Effector memory CD8-positive, alpha-beta T cell (primary cell): ENCODE results near the gene CS.

Source experiments
- ATAC-seq: fragments of 150-1000 bp; cut with Tn5 transposase; replicated peaks from 2 replicates; pipeline ENCODE4 v1.10.0; 2021; ENCODE audit warnings: mild to moderate bottlenecking, moderate library complexity
- DNase-seq, 3 experiments: peaks; one replicate each; pipeline ENCODE4 v3.0.0; 2021
- H3K27ac Mint-ChIP-seq, 2 donors: one replicate each; pipeline ENCODE4 v1.8.0; 2022; ENCODE audit warnings: mild to moderate bottlenecking in 2 of 2, mixed read lengths in 2 of 2, moderate library complexity in 2 of 2
- H3K27me3 Mint-ChIP-seq, 2 donors: one replicate each; pipeline ENCODE4 v1.8.0; 2022; ENCODE audit warnings: mixed read lengths in 2 of 2
- H3K36me3 Mint-ChIP-seq: one replicate; pipeline ENCODE4 v1.8.0; 2022; ENCODE audit warnings: mild to moderate bottlenecking, moderate library complexity, mixed read lengths; ENCODE audit not compliant: insufficient read depth
- H3K4me1 Mint-ChIP-seq, 2 donors: one replicate each; pipeline ENCODE4 v1.8.0; 2022; ENCODE audit warnings: low read depth in 2 of 2, mixed read lengths in 2 of 2
- H3K4me3 Mint-ChIP-seq, 2 donors: one replicate each; pipeline ENCODE4 v1.8.0; 2022; ENCODE audit warnings: mild to moderate bottlenecking in 2 of 2, mixed read lengths in 2 of 2, moderate library complexity in 2 of 2
- H3K9me3 Mint-ChIP-seq, 2 donors: one replicate each; pipeline ENCODE4 v1.8.0; 2022; ENCODE audit warnings: mixed read lengths in 2 of 2

The CS gene

DNA sequence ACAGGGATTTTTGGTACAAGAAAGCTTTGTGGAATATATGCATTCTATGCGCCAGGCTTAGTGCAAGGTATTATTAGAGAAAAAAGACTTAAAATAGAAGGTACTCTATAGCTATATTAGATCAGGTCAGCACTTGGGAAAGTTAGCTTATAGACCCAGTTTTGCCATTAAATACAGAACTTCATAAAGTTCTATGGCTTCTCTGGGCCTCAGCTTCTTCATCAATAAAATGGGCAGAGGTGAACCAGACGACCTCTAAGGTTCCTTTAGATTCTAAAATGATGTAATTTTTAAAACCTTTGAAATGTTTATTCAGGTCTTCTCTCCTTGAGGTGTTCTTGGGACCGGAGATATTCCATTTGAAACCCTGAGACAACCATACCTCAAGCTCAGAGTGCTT is 8.6 kb upstream of the CS start:
- no peaks in the 10 kb centered on the region for H3K9me3 Mint-ChIP-seq
- DNase-seq (no peak), ATAC-seq (no peak)
- peaks cover 44% of the 10 kb centered on the region for H3K36me3 Mint-ChIP-seq
- no peak overlapping the region for H3K27ac Mint-ChIP-seq
- no peak overlapping the region for H3K4me3 Mint-ChIP-seq
- H3K27me3 Mint-ChIP-seq: no peaks in the 10 kb centered on the region
- H3K4me1 Mint-ChIP-seq: no peaks in the 10 kb centered on the region

DNA sequence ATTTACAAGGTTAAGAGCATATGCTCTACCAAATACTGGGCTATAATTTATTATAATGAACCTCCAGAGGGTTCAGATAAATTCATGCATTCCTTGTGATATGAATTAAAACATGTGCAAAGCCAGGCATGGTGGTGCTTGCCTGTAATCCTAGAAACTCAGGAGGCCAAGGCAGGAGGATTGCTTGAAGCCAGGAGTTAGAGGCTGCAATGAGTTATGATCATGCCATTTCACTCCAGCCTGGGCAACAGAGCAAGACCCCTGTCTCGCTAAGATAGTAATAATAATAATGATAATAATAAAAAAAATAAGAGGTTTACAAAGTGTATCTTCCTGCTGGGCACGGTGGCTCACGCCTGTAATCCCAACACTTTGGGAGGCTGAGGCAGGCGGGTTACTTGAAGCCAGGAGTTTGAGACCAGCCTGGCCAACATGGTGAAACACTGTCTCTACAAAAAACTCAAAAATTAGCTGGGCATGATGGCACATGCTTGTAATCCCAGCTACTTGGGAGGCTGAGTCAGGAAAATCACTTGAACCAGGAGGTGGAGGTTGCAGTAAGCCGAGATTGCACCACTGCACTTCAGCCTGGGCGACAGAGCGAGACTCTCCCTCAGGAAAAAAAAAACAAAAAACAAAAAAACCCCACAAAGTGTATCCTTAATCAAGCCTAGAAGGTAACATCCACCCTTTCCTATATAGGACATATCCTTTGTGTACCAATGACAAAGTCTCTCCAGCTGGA is 7.3 kb upstream of the CS start:
- Mint-ChIP-seq H3K27me3 (no peaks in the 10 kb centered on the region), H3K27ac (no peak overlapping the region), H3K36me3 (peaks cover 39% of the 10 kb centered on the region), H3K4me3 (no peak overlapping the region), H3K9me3 (no peaks in the 10 kb centered on the region), H3K4me1 (peaks cover 0 to under 1% of the 10 kb centered on the region in 2 donors)
- DNase-seq (no peak), ATAC-seq (no peak)

DNA sequence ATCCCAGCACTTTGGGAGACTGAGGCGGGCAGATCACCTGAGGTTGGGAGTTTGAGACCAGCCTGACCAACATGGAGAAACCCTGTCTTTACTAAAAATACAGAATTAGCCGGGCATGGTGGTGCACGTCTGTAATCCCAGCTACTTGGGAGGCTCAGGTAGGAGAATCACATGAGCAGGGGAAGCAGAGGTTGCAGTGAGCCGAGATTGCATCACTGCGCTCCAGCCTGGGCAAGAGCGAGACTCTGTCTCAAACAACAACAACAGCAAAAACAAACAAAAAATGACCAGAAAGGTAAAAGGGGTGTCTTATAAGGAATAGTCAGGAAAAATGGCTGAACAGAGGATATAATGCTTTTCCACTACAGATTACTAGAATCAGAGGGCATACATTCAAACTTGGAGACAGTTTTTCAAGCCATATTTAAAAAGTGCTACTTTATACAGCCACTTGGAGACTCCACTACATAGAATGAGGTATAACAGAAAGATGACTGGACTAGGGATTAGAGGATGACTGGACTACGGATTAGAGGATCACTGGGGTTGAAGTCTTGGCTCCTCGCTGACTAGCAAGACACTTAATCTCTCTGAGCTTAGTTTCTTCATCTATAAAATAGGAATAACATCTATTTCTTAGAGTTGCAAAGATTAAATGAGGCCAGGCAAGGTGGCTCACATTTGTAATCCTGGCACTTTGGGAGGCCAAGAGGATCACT is 4.9 kb upstream of the CS start:
- DNase-seq: no peak
- no peak overlapping the region for H3K4me3 Mint-ChIP-seq
- H3K9me3 Mint-ChIP-seq: no peaks in the 10 kb centered on the region
- peaks cover 46% of the 10 kb centered on the region for H3K36me3 Mint-ChIP-seq
- H3K27ac Mint-ChIP-seq: no peak overlapping the region
- peaks cover 7 to 19% of the 10 kb centered on the region in 2 donors for H3K4me1 Mint-ChIP-seq
- no peaks in the 10 kb centered on the region for H3K27me3 Mint-ChIP-seq
- no peak for ATAC-seq

DNA sequence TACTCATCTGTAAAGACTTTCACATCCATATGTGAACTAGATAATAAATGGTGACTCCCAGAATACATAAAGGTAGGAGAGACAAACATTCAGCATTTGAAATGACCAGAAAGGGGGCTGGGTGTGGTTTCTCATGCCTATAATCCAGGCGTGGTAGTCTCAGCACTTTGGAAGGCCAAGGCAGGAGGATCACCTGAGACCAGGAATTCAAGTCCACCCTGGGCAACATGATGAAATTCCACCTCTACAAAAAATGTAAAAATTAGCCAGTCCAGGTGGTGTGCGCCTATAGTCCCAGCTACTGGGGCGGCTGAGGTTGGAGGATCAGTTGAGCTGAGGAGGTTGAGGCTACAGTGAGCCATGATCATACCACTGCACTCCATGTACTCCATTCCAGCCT is 4.1 kb upstream of the CS start:
- no peaks in the 10 kb centered on the region for H3K9me3 Mint-ChIP-seq
- H3K4me3 Mint-ChIP-seq: no peak overlapping the region
- DNase-seq (no peak), ATAC-seq (no peak)
- no peaks in the 10 kb centered on the region for H3K27me3 Mint-ChIP-seq
- H3K36me3 Mint-ChIP-seq: peaks cover 48% of the 10 kb centered on the region
- H3K27ac Mint-ChIP-seq: no peak overlapping the region
- peaks cover 10 to 24% of the 10 kb centered on the region in 2 donors for H3K4me1 Mint-ChIP-seq

DNA sequence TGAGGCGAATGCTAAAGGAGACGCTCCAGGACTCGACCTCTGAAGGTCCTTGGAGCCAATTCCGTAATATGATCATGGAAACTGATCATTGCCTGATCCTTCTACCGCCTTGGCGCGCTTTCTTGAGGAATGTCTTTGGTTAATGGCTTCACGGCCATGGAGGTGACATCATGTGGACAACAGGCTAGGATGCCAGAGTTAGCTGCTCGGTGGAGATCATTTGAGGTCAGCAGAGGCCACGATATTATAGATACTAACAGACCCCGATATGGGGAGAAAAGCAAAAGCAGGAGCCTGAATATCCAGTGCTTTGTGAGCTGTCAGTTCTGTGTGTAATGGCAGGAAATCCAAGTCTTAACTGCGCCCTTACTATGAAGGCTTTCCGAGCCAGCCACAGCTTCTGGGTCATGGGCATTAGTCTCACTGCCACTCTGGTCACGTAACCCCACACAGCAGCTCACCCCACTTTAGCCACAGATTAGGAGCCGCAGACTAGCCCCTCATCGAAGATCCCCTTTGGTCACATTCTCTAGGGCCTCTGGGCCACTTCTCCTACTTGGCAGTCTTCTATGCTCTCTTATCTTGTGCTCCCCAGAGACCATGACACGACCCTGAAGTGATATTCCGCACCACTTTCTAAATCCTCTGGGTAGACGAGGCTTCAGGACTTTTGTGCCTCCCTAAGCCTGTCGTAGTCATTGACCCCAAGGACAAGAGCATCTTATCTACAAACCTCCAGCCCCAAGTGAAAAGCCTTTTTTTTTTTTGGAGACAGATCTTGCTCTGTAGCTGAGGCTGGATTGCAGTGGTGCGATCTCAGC is 724 bp upstream of the CS start:
- peak overlapping the region; percentile 95 to 97 for H3K4me3 Mint-ChIP-seq
- H3K27me3 Mint-ChIP-seq: no peaks in the 10 kb centered on the region
- DNase-seq (no peak), ATAC-seq (no peak)
- H3K27ac Mint-ChIP-seq: peak overlapping the region; percentile 97
- no peaks in the 10 kb centered on the region for H3K9me3 Mint-ChIP-seq
- H3K36me3 Mint-ChIP-seq: peaks cover 37% of the 10 kb centered on the region
- peaks cover 30 to 52% of the 10 kb centered on the region in 2 donors for H3K4me1 Mint-ChIP-seq

DNA sequence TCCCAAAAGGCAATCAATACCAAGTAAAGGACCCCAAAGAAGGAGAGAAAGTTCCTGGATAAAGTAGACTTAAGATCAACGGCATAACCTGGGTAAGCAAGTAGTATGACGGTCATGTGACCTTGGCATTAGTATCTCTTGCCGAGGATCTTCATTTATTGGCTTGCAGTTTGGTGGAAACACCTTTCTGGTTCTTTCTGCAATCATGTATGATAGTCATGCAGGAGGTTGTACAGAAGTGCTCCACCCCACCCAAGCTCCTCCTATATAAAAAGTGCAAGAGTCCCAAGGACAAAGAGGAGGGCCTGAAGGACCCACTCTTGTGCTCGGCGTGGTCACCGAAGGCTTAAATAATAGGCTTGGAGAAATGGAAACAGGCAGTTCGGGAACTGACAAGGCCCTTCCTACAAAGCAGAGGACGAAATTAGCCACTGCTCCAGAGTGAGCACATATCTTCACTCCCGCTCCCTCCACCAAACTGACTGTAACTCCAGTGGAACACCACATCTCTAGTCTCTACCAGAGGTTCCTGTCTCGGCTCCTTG is 750 bp downstream of the CS start:
- Mint-ChIP-seq H3K4me3 (peak overlapping the region; percentile 95 to 97), H3K27me3 (no peaks in the 10 kb centered on the region), H3K36me3 (peaks cover 42% of the 10 kb centered on the region), H3K27ac (peak overlapping the region; percentile 97), H3K9me3 (no peaks in the 10 kb centered on the region), H3K4me1 (peaks cover 31 to 52% of the 10 kb centered on the region in 2 donors)
- ATAC-seq: no peak
- DNase-seq: no peak

DNA sequence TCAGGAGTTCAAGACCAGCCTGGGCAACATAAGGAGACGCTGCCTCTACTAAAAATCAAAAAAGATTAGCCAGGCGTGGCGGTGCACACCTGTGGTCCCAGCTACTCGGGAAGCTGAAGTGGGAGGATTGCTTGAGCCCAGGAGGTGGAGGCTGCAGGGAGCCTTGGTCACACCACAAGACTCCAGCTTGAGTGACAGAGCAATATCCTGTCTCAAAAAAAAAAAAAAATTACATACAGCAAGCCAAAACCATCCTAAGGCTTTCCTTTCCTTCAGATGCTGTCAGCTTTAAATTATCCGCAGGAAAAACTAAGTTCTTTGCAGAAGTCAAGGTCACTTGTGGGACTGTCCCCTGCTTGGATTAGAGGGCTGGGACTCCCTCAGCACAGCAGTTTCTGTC is 1.3 kb downstream of the CS start:
- no peaks in the 10 kb centered on the region for H3K27me3 Mint-ChIP-seq
- H3K4me1 Mint-ChIP-seq: peaks cover 34 to 52% of the 10 kb centered on the region in 2 donors
- H3K27ac Mint-ChIP-seq: peak overlapping the region; percentile 41 to 97
- DNase-seq: no peak
- no peaks in the 10 kb centered on the region for H3K9me3 Mint-ChIP-seq
- peak overlapping the region; percentile 95 to 97 for H3K4me3 Mint-ChIP-seq
- no peak for ATAC-seq
- H3K36me3 Mint-ChIP-seq: peaks cover 43% of the 10 kb centered on the region

DNA sequence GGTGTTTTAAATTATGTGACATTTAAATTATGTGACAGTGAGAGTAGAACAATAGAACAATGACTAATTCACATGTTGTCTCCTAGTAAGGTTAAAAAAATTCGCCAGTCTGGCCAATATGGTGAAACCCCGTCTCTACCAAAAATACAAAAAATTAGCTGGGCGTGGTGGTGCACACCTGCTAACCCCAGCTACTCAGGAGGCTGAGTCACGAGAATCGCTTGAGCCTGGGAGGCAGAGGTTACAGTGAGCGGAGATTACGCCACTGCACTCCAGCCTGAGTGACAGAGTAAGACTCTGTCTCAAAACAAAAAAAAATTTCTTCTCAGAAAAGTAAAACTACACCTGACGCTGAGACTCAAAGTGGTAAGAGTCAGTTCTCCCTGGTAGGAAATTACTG is 2.7 kb downstream of the CS start:
- H3K27ac Mint-ChIP-seq: peak overlapping the region in 1 of 2 donors; percentile 54
- DNase-seq (no peak), ATAC-seq (no peak)
- H3K27me3 Mint-ChIP-seq: no peaks in the 10 kb centered on the region
- H3K9me3 Mint-ChIP-seq: no peaks in the 10 kb centered on the region
- H3K36me3 Mint-ChIP-seq: peaks cover 51% of the 10 kb centered on the region
- peaks cover 34 to 56% of the 10 kb centered on the region in 2 donors for H3K4me1 Mint-ChIP-seq
- H3K4me3 Mint-ChIP-seq: peak overlapping the region; percentile 25 to 41

DNA sequence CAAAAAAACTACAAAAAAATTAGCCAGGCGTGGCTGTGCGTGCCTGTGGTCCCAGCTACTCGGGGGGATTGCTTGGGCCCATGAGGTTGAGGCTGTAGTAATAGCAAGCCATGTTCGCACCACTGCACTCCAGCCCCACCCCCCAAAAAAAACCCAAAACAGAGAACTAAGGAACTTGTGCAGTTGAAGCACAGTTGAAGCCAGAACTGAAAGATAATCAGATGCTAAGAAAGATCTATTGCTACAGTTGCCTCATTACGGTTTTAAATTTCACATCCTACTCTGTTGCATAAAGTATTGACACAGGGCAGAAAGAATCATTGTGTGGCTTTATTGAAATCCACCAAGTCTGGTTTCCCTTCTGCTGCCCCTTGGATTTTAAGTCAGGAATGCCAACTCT is 3.8 kb downstream of the CS start:
- Mint-ChIP-seq H3K4me3 (peak overlapping the region in 1 of 2 donors; percentile 8), H3K4me1 (peaks cover 35 to 54% of the 10 kb centered on the region in 2 donors), H3K27me3 (no peaks in the 10 kb centered on the region), H3K36me3 (peaks cover 56% of the 10 kb centered on the region), H3K9me3 (no peaks in the 10 kb centered on the region), H3K27ac (no peak overlapping the region)
- DNase-seq: no peak
- ATAC-seq: no peak

DNA sequence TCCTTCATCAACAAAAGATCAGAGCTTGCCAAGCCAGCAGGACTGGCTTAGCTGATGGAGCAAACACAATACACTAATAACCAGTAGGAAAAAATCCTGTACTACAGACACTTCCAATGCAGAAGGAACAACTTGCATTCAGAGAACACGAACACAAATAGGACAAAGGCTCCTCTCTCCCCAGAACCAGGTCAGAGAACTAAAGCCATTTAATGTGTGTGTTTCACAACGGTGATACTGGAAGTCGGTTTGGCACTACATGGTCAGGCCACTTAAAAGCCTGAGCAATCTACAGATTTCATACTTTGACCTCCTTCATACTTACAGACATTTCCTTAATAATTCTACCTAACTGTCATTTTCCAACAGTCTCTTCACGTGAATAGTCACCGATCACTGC is 6.3 kb downstream of the CS start:
- no peaks in the 10 kb centered on the region for H3K9me3 Mint-ChIP-seq
- peak overlapping the region; percentile 15 to 25 for H3K27ac Mint-ChIP-seq
- H3K36me3 Mint-ChIP-seq: peaks cover 60% of the 10 kb centered on the region
- H3K27me3 Mint-ChIP-seq: no peaks in the 10 kb centered on the region
- DNase-seq: no peak
- H3K4me3 Mint-ChIP-seq: no peak overlapping the region
- peaks cover 31 to 34% of the 10 kb centered on the region in 2 donors for H3K4me1 Mint-ChIP-seq
- ATAC-seq: no peak

DNA sequence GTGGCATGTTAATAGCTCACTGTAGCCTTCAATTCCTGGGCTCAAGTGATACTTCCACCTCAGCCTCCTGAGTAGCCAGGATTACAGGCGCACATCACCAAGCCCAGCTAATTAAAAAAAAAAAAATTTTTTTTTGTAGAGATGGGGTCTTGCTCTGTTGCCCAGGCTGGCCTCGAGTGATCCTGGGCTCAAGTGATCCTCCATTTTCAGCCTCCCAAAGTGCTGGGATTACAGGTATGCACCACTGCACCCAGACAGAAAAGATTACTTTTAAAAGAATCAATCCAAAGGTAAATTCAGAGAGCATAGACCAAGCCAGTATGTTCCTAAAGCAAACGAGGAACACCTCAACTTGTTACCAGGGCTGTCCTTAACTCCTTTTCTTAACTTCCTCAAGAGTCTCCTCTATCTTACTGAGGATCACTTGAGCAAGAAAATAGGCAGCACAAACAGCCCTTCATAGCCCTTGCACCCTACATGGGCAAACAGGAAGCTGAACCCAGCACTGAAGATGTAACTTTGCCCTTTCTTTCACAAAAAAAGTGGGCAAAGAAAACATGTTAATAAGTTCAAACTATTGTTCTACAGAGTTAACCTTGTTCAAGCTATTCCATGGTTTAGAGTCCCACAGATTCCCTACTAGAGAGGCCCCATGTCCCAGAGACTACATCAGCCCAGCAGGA is 11.3 kb downstream of the CS start:
- Mint-ChIP-seq H3K27me3 (no peaks in the 10 kb centered on the region), H3K4me3 (no peak overlapping the region), H3K36me3 (peaks cover 77% of the 10 kb centered on the region), H3K27ac (no peak overlapping the region), H3K9me3 (no peaks in the 10 kb centered on the region), H3K4me1 (peaks cover 11 to 19% of the 10 kb centered on the region in 2 donors)
- ATAC-seq (no peak), DNase-seq (no peak)

DNA sequence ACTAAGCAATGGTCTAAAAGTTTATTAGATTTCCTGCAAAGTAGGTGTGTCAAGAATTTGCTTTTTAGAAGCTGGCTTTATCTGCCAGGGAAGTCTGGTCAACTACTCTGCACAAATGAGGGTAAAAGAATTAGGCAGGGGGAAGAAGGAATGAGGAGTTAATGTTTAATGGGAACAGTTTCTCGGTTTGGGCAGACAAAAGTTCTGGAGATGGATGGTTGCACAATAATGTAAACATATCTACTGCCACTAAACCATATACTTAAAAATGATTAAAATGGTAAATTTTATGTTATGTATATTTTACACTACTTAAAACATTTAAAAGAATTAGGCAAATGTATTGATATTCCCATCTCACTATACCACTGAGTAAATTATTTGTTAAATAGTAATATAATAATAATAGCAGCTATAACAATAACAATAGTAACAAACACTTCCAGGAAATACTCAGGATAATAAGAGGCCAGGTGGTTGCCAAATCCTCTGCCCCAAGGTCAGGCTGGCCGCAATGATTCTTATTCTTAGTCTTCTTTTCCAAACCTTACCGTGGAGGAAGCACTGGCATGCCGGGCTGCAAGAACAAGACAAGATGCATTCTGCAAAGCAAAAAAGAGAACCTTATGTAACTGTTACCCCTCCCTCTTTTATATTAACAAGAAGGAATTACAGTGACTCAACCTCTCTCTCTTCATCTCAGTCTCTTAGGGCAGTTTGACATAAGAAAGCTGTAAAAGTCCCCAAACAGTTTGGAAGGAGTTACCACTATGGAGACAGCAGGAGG is 13.9 kb downstream of the CS start:
- ATAC-seq (no peak), DNase-seq (no peak)
- no peak overlapping the region for H3K4me3 Mint-ChIP-seq
- H3K4me1 Mint-ChIP-seq: peaks cover 5 to 10% of the 10 kb centered on the region in 2 donors
- H3K27me3 Mint-ChIP-seq: no peaks in the 10 kb centered on the region
- peaks cover 81% of the 10 kb centered on the region for H3K36me3 Mint-ChIP-seq
- peak overlapping the region in 1 of 2 donors; percentile 79 for H3K27ac Mint-ChIP-seq
- no peaks in the 10 kb centered on the region for H3K9me3 Mint-ChIP-seq
